Limb (tissue), 2 donors: Measurements from ENCODE around the gene LRRC41.
"Not testable (repeated sequence)": the region's sequence is repeated elsewhere in the genome, so short reads cannot be mapped to it uniquely, and the experiment has no call there.

Source experiments
- DNase-seq, 2 donors: peaks; one replicate each; pipeline ENCODE4 v3.0.0-alpha.2; 2016; ENCODE audit errors: extremely low spot score in 2 of 2

LRRC41 gene

GRCh38 chr1:46325285-46326076, 22.1 kb upstream of the LRRC41 start:
- not testable (repeated sequence) for DNase-seq

DNA sequence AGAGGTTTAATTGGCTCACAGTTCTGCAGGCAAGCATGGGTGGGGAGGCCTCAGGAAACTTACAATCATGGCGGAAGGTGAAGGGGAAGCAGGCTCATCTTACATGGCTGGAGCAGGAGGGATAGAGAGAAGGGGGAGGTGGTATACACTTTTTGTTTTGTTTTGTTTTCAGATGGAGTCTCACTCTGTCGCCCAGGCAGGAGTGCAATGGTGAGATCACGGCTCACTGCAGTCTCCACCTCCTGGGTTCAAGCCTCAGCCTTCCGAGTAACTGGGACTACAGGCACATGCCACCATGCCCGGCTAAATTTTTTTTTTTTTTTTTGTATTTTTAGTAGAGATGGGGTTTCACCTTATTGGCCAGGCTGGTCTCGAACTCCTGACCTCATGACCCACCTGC, 18.8 kb upstream of the LRRC41 start:
- not testable (repeated sequence) for DNase-seq

DNA sequence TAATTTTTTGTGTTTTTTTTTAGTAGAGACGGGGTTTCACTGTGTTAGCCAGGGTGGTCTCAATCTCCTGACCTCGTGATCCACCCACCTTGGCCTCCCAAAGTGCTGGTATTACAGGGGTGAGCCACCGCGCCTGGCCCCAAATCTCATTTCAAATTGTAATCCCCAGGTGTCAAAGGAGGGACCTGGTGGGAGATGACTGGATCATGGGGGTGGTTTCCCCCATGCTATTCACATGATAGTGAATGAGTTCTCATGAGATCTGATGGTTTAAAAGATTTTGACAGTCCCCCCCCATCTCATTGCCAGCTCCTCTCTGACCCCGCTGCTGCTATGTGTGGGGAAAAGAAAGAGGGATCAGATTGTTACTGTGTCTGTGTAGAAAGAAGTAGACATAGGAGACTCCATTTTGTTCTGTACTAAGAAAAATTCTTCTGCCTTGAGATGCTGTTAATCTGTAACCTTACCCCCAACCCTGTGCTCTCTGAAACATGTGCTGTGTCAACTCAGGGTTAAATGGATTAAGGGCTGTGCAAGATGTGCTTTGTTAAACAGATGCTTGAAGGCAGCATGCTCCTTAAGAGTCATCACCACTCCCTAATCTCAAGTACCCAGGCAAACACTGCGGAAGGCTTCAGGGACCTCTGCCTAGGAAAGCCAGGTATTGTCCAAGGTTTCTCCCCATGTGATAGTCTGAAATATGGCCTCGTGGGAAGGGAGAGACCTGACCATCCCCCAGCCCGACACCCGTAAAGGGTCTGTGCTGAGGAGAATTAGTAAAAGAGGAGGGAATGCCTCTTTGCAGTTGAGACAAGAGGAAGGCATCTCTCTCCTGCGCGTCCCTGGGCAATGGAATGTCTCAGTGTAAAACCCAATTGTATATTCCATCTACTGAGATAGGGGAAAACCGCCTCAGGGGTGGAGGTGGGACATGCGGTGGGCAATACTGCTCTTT, 16.8 kb upstream of the LRRC41 start:
- not testable (repeated sequence) for DNase-seq

- not testable (repeated sequence) for DNase-seq
Measured at GRCh38 chr1:46319301-46319700, 15.9 kb upstream of the LRRC41 start.

DNA sequence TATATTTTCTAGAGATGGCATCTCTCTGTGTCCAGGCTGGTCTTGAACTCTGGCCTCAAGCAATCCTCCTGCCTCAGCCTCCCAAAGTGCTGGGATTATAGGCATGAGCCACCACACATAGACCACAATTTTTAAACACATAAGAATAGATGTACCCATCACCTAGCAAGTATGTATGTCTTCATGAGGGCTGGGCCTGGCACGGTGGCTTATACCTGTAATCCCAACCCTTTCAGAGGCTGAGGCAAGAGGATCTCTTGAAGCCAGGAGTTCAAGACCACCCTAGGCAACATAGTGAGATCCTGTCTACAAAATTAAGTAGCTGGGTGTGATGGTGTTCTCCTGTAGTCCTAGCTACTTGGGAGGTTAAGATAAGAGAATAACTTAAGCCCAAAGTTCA, 13.9 kb upstream of the LRRC41 start:
- DNase-seq, result no peak

DNA sequence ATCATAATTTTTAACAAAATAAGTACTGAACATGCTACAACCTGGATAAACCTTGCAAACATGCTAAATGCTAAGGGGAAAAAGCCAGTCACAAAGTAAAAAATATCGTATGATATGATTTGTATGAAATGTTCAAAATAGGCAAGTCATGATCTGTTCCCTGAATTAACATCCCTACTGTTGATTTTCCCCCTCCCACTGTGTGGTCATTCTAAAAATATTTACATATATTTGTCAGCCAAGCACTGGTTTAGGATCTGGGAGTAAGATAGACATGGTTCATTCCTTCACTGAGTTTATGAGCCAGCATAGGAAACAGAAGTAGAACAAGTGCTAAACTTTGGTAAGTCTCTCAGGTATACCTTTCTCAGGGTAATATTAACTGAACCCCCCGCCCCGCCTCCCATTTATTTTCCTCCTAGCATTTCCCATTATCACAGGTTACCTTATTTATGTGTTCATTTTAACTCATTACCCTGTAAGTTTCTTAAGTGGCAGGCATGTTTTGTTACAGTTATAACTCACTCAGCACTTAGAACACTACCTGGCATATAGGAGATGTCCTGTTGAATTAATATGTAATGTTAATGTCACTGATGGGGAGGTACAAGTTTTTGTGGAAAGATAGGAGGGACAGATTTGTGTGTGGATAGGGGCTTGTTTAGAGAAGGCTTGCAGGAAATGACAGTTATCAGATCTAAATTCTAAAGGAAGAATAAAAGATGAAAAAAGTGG, 12.4 kb upstream of the LRRC41 start:
- no peak for DNase-seq

GRCh38 chr1:46310321-46310720, 6.9 kb upstream of the LRRC41 start:
- DNase-seq, result no peak

- DNase-seq, result no peak
Measured at GRCh38 chr1:46309401-46310159, 6.2 kb upstream of the LRRC41 start.

- no peak for DNase-seq
Measured at GRCh38 chr1:46306159-46306530, 2.7 kb upstream of the LRRC41 start.

- DNase-seq, result no peak
Measured at GRCh38 chr1:46303872-46304326, 483 bp upstream of the LRRC41 start.

DNA sequence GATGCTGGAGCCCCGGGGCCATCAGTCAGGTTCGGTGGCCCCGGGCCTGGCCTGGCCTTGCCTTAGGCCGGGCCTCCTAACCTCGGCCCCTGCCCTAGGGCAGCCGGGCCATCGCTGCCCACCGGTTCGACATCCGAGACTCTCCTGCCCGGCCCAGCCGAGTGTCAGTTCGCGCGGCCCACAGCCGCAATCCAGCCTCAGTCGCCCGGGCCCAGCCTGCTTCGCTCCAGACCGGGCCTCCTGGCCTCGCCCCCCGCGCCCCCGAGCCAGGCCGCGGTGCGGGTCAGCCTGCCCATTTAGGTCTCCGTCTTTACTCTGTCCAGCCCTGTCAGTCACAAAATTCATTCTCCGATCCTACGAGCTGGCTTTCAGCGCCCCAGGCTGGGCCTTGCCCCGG, 777 bp downstream of the LRRC41 start:
- DNase-seq, result no peak

GRCh38 chr1:46301808-46302640, 1.4 kb downstream of the LRRC41 start:
- peak; percentile 30 to 79 for DNase-seq

GRCh38 chr1:46301406-46301807, 2.0 kb downstream of the LRRC41 start:
- no peak for DNase-seq

DNA sequence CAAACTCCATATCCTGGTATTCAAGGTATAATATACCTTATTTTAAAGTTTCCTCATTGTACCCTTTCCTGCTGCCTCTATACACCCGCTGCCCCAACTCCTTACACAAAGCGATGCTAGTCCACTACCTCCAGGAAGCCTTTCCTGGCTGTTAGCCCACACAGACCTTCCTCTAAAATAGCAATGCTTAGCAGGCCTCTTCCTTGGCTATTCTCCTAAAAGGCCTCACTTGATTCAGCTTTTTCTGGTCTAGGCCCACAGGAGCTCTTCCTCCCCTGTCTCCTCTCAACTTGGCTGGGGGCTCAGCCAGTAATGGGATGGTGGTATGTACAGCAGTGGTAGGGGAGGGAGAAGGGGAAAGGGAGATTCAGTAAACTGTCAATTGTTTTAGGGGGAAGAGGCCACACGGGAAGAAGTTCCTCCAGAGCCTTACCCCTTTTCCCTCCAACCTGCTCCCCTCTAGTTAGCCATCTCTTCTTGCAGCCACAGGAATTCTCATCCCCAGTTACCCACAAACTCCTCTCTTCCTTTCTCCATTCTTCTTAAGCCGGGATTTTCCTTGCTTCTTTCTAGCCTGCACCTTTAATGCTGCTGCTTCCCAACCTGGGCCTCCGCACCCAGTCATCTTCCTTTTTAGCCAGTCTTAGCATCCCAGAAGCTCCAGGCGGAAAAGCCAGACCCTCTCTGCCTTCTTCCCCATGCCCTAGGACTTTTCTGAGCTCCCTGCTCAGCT, 2.6 kb downstream of the LRRC41 start:
- no peak for DNase-seq

GRCh38 chr1:46298387-46298786, 5.0 kb downstream of the LRRC41 start:
- DNase-seq, result no peak

DNA sequence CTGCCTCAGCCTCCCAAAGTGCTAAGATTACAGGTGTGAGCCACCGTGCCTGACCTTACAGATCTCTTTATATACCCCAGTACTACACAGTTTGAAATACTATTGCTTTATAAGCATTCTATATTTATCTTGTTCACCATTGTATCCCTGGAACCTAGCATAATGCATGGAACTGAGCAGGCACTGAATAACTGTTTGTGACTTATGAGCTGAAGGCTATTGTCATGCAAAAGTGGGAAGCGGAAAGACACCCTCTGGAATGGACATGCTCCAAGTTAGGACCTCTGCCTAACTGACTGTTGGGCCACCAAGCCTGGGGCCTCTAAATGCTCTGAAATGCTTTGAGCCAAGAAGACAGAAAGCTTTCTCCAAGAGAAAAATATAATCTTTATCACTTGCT, 8.1 kb downstream of the LRRC41 start:
- no peak for DNase-seq

DNA sequence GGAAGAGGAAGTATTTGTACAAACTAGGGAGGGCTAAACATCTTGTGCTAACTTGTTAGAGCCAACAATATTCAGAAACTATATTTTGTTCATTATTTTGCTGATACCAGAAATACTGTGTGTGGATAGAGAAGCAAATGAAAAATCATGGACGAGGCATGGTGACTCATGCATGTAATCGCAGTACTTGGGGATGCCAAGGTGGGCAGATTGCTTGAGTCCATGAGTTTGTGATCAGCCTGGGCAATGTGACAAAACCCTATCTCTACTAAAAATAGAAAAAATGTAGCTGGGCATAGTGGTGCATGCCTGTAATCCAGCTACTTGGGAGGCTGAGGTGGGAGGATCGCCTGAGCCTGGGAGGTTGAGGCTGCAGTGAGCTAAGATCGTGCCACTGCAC, 13.4 kb downstream of the LRRC41 start:
- no peak for DNase-seq

DNA sequence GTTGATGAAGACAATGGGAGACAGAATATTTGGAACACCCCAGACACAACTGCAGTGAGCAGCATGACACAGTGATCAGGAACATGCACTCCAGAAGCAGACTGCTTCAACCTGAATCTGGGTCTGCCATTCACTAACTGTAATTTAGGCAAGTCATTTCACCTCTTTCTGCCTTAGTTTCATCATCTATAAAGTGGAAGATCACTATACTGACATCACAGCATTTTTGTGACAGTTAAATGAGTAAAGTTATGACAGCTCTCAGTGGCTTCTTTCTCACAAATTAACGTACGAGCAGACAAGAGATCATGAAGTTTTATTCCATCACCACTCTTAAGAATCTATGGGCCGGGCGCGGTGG, 14.3 kb downstream of the LRRC41 start:
- DNase-seq, result no peak

DNA sequence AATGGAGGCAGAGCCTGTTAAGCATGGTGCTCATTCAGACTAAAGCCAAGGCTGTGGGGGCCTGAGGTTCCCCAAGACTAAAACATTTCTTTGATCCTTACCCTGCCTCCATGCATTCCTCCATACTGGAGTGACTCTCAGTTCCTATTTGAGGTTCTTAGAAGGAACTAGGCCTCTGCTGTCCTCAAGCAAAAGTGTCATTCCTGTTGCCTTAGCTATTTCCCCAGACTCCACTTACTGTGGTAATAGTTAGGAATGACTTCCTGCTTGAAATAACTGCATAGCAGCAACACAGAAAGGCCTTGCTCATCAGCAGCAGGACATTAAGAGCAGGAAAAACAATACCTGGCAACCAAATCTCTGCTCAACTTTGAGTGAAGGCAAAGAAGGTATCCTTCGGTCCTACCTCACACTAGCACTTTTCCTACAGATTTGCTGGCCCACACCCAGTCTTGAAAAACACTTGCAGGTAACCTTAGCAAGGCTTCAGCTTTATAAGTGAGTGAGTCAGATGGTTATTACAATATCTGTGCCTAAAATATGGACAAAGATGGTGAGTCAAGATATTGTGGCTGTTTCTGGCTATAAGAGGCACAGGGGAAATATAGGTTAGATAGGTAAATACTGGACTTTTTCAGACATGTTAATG, 14.8 kb downstream of the LRRC41 start:
- DNase-seq, result no peak
